Measurements from ENCODE around the gene MED17.

MED17 gene, protein sequence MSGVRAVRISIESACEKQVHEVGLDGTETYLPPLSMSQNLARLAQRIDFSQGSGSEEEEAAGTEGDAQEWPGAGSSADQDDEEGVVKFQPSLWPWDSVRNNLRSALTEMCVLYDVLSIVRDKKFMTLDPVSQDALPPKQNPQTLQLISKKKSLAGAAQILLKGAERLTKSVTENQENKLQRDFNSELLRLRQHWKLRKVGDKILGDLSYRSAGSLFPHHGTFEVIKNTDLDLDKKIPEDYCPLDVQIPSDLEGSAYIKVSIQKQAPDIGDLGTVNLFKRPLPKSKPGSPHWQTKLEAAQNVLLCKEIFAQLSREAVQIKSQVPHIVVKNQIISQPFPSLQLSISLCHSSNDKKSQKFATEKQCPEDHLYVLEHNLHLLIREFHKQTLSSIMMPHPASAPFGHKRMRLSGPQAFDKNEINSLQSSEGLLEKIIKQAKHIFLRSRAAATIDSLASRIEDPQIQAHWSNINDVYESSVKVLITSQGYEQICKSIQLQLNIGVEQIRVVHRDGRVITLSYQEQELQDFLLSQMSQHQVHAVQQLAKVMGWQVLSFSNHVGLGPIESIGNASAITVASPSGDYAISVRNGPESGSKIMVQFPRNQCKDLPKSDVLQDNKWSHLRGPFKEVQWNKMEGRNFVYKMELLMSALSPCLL

DNA sequence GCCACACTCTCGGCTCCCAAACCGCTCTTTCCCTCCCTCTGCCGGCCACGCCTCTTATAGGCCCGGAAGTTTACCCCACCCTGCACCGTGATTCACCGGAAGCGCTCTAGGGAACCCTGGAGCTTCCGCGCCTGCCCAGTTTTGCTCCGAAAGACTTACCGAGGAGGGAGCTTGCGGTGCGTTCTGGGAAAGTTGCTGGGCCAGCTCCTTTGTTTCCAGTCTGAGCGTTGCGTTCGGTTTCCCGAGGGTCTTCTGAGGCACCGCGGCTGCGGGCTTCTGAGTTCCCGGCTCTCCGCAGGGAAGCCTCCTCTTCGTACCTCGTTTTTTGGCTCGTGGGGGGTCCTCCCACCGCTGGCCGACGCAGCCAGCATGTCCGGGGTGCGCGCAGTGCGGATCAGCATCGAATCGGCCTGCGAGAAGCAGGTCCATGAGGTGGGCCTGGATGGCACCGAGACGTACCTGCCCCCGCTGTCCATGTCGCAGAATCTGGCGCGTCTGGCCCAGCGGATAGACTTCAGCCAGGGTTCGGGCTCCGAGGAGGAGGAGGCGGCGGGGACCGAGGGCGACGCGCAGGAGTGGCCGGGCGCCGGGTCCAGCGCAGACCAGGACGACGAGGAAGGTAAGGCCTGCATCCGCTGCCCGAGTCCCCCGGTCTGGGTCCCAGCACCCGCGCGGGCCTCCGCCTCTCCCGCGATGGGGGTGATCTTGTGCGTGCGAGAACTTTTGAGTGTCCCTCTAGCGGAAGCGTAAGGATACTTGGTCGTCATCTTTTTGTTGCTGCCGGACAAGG, at the start of gene MED17:
MED17 (plus strand) TSS at position 138 of the 790 bp plus-strand sequence; CDS start at position 370, 232 bp downstream.
- peak; percentile 97 for DNase-seq

DNA sequence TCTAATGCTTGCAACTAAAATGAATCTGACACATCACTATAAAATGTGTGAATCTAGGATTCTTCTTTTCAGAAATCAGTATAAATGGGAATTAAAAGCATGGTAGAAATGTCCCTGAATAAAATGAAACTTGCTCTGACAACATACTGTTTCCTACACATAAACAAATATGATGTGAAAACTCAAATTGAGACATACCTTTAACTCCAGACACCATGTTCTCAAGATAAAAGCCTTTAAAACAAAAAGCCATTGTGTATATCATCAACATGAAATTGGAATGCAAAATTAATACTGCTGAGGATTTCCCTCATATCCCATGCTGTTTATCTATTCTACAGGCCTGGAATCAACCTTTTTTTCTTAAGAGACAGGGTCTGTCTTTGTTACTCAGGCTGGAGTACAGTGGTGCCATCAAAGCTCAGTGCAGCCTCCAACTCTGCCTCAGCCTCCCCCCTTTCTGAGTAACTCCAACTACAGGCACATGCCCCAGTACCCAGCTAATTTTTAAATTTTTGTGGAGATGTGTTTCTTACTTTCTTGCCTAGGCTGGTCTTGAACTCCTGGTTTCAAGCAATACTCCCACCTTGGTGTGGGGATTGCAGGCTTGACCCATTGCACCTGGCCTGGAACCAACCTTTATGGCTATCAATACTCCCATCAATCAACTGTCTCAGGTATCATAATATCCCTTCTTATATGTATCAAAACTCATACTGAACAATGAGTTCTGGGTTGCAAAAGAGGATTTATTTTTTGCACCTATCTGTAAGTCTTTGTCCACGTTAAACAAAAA, 49.5 kb upstream of the MED17 start:
- no peak for DNase-seq

DNA sequence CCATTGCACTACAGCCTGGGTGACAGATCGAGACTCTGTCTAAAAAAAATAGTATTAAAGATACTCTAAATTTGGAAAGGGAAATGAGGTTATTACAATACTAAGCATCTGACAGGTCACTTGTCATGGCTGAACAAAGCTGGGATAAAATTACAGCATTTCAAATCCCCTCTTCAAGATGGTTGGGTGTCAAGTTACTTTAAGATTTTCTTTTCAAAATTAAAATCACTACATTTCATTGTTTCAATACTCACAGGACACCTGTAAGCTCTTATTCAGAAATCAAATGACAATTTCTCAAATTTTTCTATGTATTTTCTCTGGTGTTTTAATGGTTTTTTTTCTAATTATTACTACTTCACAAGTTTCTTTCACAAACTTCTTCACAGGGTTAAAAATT, 48.5 kb upstream of the MED17 start:
- no peak for DNase-seq

DNA sequence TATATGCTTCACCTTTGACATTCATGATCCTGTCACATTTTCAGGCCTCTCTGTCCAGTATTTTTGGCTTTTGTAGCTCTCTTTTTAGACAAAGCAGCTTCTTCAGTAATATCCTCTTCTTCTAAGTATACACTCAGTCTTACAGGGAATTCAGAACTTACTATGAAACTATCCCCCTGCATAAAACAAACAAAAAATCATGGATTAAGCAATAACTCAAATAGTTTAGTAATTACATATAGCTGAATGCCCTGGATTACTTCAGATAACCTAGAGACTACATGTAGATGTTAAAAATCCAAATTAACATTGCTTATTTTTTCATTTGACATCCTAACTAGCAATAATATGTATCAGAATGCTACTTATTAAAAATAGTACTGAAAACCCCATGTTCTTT, 48.0 kb upstream of the MED17 start:
- no peak for DNase-seq

DNA sequence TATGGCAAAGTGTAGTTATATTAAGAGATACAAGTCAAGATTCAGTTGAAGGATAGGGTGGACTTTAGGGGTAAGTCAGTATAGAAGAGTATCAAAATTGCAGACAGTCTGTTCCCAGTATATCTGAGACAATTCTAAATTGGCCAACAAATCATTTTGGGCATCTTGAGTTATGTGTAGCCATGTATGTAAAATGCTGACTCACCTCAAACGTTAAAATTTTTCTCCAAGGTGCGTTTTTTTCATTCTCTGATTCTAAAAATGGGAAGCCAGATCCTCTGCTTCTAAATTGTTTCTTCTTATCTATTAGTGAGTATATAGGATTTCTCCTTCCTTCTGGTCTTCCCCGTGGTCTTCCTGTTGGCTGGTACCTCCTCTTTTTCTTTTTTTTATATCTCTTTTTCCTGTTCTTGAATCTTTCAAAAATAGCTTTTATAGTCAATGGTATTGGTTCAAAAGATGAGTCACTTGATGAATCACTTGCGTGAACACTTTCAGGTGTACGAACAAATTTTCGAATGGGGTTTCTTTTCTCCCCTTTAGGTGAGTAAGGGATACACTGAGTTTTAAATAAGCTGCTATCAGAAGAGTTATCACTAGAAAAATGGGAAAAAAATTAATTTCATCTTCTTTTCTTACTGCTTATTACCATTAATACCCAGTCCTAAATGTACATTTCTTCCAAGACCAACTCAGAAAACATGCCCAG, 46.0 kb upstream of the MED17 start:
- DNase-seq, result no peak

DNA sequence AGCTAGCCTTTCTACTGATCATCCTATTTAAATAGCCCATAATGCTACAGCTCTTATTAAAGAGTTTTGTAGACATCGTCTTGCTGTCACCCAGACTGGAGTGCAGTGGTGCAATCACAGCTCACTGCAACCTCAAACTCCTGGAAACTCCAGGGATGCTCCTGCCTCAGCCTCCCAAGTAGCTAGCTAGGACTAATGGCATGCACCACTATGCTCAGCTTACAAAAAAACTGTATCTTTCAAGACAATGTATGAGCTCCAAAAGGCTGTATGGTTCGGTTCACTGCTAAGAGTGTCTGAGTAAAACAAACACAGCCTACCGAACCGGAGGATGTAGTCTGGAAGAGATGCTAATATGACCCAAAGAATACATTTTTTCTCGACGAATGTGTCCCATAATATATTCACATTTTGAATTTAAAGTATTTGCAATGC, 45.4 kb upstream of the MED17 start:
- DNase-seq, result no peak

DNA sequence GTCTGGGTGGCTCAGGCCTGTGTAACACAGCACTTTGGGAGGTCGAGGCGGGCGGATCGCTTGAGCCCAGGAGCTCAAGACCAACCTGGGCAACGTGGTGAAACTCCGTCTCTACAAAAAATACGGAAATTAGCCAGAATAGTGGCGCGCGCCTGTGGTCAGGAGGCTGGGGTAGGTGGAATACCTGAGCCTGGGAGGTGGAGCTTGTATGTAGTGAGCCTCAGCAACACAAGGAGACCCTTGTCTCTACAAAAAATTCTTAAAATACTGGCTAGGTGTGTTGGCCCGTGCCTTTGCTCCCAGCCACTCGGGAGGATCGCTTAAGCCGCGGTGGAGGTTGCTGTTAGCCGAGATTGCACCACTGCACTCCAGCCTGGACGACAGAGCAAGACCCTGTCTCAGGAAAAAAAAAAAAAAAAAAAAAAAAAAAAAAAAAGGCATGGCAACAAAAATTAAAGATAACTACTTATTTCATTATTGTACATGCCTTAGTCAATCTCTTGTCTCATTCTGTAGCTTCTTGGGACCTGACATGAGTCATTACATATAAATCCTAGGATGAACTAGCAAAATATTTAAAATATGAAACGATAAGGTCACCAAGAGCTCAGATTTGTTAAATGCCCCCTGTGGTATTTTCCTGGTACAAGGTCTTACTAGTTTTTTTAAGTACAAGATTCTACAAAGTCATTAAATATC, 43.9 kb upstream of the MED17 start:
- peak; percentile 93 for DNase-seq

DNA sequence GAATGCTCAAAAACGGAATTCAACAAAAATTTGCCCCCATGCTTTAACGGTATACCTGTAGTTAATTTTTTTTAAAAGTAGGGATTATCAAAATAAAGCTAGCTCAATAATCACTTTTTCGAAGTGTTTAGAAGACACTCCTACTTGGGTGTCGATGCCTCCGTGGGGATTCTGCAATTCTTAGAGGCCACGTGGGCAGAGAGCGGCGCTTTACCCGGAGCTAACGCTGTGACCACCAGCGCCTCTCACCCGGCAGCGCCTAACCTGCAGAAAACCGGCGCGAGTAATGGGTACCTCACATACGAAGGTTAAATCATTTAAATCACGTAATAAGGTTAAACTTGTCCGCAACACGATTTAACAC, 43.4 kb upstream of the MED17 start:
- DNase-seq, result peak; percentile 63

DNA sequence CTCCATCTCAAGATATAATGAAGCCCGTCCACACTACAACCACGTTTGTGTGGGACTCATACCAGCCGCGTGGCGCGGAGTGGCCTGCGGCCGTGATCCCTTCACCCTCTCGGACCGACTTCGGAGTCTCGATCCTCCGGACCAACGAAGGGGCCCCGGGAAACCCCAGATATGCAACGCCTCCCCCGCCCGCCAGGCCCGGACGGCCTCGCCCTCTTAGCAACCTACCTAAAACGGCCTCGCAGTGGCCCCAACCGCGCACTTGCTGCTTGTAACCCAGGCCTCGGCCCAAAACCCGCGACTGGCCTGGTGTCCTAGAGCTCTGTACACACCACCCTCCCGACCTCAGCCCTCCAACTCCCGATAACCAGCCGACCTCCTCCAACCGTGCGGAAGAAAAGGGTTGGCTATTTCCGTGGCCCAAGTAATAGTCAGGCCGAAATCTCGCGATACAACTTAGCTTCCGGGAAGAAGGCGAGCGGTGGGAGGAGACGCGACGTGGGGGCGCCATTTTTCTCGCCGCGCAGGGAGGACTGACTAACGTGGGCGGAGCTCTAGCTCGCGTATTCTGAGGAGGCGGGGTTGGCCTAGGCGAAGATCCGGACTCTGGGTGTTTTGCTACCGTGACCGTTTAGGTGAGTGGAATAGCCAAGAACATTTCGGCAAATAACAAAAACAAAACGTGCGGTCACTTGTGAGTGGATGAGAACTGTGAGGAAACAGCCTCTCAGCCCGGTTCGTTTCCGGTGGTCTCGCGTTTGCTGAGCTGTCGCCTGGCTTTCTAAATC, 42.8 kb upstream of the MED17 start, which contains the start of the genes C11orf54 and TAF1D:
C11orf54 (plus strand) TSS at position 579 of the 788 bp plus-strand sequence. CDS start 5,722 bp downstream, outside the sequence.
TAF1D (minus strand) TSS at position 402 of the 788 bp plus-strand sequence. CDS start 2,191 bp downstream, outside the sequence.
- peak; percentile 98 for DNase-seq

DNA sequence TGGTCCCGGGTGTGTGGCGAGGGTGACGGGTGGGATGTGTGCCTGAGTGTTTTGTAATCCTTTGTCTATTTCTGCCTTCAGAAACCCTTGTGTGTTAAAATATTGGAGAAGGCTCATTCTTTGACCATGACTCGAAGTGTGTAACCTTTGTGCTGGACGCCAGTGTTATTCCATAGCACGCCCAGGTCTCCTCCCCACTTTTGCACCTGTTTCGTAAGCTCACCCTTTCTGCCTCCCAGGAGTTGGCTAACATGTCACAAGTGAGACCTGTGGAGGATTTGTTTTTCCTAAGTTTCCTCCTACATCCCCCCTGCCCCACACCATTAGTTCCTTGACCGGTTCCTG, 42.2 kb upstream of the MED17 start:
- peak; percentile 64 for DNase-seq

DNA sequence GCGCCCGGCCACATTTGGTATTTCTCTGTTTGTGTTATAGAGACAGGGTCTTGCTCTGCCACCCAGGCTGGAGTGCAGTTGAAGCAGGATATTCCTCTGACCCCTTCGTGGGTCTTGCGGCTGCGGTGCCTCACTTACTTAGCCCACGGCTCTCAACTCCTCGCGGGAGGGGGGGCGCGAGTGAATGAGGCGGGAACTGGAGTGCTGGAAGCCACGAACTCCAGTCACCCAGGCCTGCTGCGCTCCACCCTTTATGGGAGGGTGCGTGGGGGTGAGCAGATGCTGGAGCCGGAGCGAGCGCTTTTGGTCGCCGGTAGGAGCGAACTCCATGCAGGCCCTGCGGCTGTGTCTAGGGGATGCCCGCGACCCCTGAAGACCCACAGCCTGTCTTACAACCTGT, 40.8 kb upstream of the MED17 start:
- no peak for DNase-seq

DNA sequence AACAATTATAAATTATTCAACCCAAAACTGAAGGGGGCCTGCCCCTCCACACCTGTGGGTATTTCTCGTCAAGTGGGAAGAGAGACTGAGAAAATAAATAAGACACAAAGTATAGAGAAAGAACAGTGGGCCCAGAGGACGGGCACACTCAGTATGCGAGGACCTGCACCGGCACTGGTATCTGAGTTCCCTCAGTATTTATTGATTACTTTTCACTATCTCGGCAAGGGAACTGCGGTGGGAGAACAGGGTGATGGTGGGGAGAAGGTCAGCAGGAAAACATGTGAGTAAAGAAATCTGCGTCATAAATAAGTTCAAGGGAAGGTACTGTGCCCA, 39.4 kb upstream of the MED17 start:
- DNase-seq, result no peak

DNA sequence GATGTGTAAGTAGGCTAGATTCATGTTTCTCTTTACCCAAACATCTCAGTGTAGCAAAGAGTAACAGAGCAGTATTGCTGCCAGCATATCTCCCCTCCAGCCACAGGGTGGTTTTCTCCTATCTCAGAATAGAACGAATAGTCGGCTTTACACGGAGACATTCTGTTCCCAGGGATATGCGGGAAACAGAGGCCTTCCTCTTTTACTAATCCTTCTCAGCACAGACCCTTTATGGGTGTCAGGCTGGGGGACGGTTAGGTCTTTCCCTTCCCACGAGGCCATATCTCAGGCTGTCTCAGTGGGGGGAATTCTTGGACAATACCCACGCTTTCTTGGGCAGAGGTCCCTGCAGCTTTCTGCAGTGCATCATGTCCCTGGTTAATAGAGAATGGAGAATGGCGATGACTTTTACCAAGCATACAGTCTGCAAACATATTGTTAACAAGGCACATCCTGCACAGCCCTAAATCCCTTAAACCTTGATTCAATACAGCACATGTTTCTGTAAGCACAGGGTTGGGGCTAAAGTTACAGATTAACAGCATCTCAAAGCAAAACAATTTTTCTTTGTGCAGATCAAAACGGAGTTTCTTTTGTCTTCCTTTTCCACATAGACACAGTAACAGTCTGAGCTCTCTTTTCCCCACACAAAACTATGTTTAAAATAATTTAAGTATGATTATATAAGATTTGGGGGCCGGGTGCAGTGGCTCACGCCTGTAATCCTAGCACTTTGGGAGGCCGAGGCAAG, 38.9 kb upstream of the MED17 start:
- DNase-seq, result peak; percentile 55

DNA sequence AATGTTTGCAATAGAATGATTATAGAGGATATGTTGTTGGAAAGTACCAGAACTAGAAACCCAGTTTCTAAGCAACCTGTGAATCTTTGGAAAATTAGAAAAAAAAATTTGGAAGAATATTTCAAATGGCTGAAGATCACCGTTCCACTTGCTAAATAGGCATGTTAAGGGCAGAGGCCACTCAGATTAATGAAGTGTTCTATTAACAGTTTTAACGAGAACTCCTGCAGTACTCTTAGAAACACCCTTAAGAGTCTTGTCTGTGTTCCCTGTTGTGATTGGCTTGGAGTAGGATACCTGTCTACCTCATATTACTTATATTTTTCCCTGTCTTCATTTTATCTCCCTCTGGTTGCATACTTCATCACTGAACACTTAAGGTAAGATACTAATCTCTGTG, 38.0 kb upstream of the MED17 start:
- DNase-seq, result no peak

DNA sequence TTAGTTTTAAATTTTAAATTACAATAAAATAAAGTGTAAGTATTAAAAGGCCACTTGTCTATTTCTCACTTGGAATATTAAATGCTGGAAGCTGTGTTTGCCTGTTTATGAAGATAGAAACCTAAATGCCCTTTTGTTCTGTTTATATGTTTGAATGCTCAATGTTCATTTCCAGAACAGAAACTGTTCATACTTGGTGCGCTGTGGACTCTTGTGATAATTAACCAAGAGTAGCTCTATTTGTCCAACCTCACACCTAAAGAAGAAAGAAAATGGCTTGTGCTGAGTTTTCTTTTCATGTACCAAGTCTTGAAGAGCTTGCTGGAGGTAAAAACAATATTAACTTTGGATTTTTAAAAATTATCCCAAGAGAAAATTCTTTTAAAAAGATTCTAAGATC, 37.0 kb upstream of the MED17 start:
- no peak for DNase-seq

DNA sequence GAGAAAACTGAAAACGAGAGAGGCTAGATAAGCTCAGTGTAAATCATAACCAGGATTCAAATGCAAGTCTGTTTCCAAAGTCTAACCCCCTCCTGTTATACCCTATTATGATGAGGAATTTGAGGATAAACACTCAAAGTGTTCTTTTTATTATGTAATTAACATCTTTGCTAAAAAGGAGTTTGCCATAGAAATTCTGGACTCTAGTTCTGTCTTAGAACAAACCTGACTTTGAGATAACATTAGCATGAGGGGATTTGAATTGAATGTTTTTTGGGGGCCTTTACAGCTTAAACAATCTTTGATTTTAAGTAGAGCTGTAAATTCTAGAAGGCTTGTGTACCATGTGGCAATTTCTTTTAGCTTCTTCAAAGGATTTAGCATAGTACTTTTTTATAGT, 33.1 kb upstream of the MED17 start:
- no peak for DNase-seq

DNA sequence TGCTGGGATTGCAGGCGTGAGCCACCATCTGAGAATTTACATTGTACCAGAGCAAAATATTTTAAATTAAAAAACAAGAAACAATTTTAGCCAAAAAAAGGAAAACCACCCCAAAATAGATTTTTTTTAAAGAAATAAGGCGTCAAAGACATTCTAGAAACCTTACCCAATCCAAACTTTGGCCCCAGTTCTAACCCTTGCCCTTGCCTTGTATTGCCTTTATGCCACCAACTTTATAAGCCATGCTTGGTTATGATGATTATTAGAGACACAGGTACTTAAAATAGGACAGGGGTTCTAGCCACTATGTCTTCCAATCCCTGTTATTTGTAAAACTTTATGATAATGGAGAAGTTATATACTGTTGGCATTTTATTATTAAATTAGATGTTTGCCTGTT, 30.8 kb upstream of the MED17 start:
- DNase-seq, result no peak

DNA sequence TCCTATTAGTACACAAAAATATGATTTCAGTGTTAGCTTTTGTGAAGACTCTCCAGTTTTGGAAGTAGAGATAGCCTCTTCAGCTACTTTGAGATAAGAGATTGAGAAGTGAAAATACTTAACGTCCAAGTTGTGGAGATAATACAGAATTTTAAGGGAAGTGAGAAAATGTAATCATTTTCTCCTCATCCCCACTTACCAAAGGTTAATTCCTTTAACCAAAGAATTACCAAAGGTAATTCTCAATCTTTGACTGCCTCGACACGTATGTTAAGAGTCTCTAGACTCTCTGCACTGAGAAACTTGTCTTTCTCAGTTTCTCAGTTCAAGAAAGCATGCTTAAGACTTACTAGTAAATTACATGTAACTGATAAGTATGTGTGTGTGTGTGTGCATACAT, 27.3 kb upstream of the MED17 start:
- DNase-seq, result no peak

DNA sequence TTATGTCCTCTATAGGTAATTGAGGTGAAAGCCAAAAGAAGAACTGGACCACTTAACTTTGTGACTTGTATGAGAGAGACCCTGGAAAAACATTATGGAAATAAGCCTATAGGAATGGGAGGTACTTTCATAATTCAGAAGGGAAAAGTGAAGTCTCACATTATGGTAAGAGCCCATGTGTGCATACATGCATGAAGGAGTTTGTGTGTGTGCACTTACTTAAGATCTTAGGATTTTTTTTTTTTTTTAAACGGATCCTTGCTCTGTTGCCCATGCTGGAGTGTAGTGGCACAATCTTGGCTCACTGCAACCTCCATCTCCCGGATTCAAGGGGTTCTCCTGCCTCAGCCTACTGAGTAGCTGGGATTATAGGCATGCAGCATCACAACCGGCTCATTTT, 26.8 kb upstream of the MED17 start:
- no peak for DNase-seq

Measured in islet precursor cell (in vitro differentiated cells).